Trophoblast cell (in vitro differentiated cells and primary cell): ENCODE measurements around the gene RTRAF.

ENCODE experiments used
- DNase-seq, 2 donors: peaks; one replicate each; pipeline ENCODE4 v3.0.0-alpha.2; 2016
- H2AFZ ChIP-seq: 2 replicates; pipeline ENCODE4 v1.6.1; 2013; ENCODE audit warnings: low read length, moderate library complexity, mild to moderate bottlenecking; ENCODE audit not compliant: insufficient read depth, poor library complexity
- H2AK5ac ChIP-seq: 2 replicates; pipeline ENCODE4 v1.6.1; 2013; ENCODE audit warnings: mild to moderate bottlenecking, low read length
- H2BK120ac ChIP-seq: 2 replicates; pipeline ENCODE4 v1.6.1; 2013; ENCODE audit warnings: low read length, mild to moderate bottlenecking, moderate library complexity; ENCODE audit not compliant: insufficient read depth, poor library complexity
- H2BK12ac ChIP-seq: 2 replicates; pipeline ENCODE4 v1.6.1; 2013; ENCODE audit warnings: mild to moderate bottlenecking, low read length, moderate library complexity
- H2BK5ac ChIP-seq: 2 replicates; pipeline ENCODE4 v1.6.1; 2013; ENCODE audit warnings: low read length, low read depth, moderate library complexity, mild to moderate bottlenecking; ENCODE audit not compliant: poor library complexity
- H3K14ac ChIP-seq: 2 replicates; pipeline ENCODE4 v1.6.1; 2013; ENCODE audit warnings: mild to moderate bottlenecking, low read length
- H3K18ac ChIP-seq: 2 replicates; pipeline ENCODE4 v1.6.1; 2013; ENCODE audit warnings: mild to moderate bottlenecking, low read length
- H3K23ac ChIP-seq: 2 replicates; pipeline ENCODE4 v1.6.1; 2013; ENCODE audit warnings: low read length
- H3K27ac ChIP-seq: 2 replicates; pipeline ENCODE4 v1.5.1; 2013; ENCODE audit warnings: low read depth, mild to moderate bottlenecking, inconsistent platforms, low read length, moderate library complexity
- H3K27me3 ChIP-seq: 2 replicates; pipeline ENCODE4 v1.6.1; 2013; ENCODE audit warnings: inconsistent platforms, mild to moderate bottlenecking, low read length, moderate library complexity; ENCODE audit not compliant: insufficient read depth
- H3K36me3 ChIP-seq, 2 experiments: 1 replicate in 1 of 2; 2 replicates in 1 of 2; pipeline ENCODE4 v1.6.1; 2013; ENCODE audit warnings: low read length in 2 of 2, mild to moderate bottlenecking in 2 of 2, moderate library complexity in 1 of 2; ENCODE audit not compliant: insufficient read depth in 2 of 2, control insufficient read depth in 1 of 2
- H3K4ac ChIP-seq: 2 replicates; pipeline ENCODE4 v1.6.1; 2013; ENCODE audit warnings: low read depth, mild to moderate bottlenecking, low read length, moderate library complexity
- H3K4me1 ChIP-seq, 2 experiments: 1 replicate in 1 of 2; 2 replicates in 1 of 2; pipeline ENCODE4 v1.6.1; 2013; ENCODE audit warnings: low read length in 2 of 2, mild to moderate bottlenecking in 2 of 2, moderate library complexity in 1 of 2; ENCODE audit not compliant: insufficient read depth in 2 of 2, control insufficient read depth in 1 of 2
- H3K4me2 ChIP-seq: 2 replicates; pipeline ENCODE4 v1.6.1; 2013; ENCODE audit warnings: inconsistent platforms, mild to moderate bottlenecking, low read length, moderate library complexity
- H3K4me3 ChIP-seq: 2 replicates; pipeline ENCODE4 v1.5.1; 2013; ENCODE audit warnings: mild to moderate bottlenecking, low read depth, low read length, inconsistent platforms
- H3K79me1 ChIP-seq: one replicate; pipeline ENCODE4 v1.6.1; 2013; ENCODE audit warnings: low read length
- H3K79me2 ChIP-seq: 2 replicates; pipeline ENCODE4 v1.6.1; 2013; ENCODE audit warnings: low read length, mild to moderate bottlenecking; ENCODE audit not compliant: control insufficient read depth, insufficient read depth, poor library complexity
- H3K9ac ChIP-seq: 2 replicates; pipeline ENCODE4 v1.6.1; 2013; ENCODE audit warnings: mild to moderate bottlenecking, low read length
- H3K9me3 ChIP-seq: 2 replicates; pipeline ENCODE4 v1.6.1; 2013; ENCODE audit warnings: low read depth, mild to moderate bottlenecking, control low read depth, inconsistent platforms, low read length; ENCODE audit not compliant: insufficient read depth
- H4K12ac ChIP-seq: 2 replicates; pipeline ENCODE4 v1.6.1; 2013; ENCODE audit warnings: low read depth, mild to moderate bottlenecking, low read length, moderate library complexity
- H4K8ac ChIP-seq: 2 replicates; pipeline ENCODE4 v1.6.1; 2013; ENCODE audit warnings: low read depth, mild to moderate bottlenecking, low read length, moderate library complexity
- H4K91ac ChIP-seq: one replicate; pipeline ENCODE4 v1.6.1; 2013; ENCODE audit warnings: low read depth, mild to moderate bottlenecking, low read length, moderate library complexity
- WGBS: extraction: QIAGEN DNeasy Blood & Tissue Kit; methylation state at CpG from one replicate; pipeline ENCODE4 v1.1.7; 2013; ENCODE audit warnings: missing lambda C conversion rate; ENCODE audit not compliant: insufficient read length, insufficient coverage; ENCODE audit errors: extremely low coverage; 5-methylcytosine and 5-hydroxymethylcytosine counted together

Gene RTRAF

GRCh38 chr14:52007637-52008036, 18.3 kb downstream of the RTRAF start:
- no peaks in the 10 kb centered on the region for H3K79me2 ChIP-seq
- DNase-seq, result peak in 1 of 2 donors; percentile 66
- H3K4me1 ChIP-seq, result peaks cover 2% of the 10 kb centered on the region in 2 experiments
- H3K27ac ChIP-seq, result peak overlapping the region; percentile 45
- H3K14ac ChIP-seq, result no peak overlapping the region
- no peaks in the 10 kb centered on the region for H3K79me1 ChIP-seq
- no peak overlapping the region for H3K4ac ChIP-seq
- peaks cover 16 to 42% of the 10 kb centered on the region in 2 experiments for H3K36me3 ChIP-seq
- no peak overlapping the region for H2AFZ ChIP-seq
- no peak overlapping the region for H3K4me3 ChIP-seq
- no peak overlapping the region for H2BK120ac ChIP-seq
- no peaks in the 10 kb centered on the region for H3K9me3 ChIP-seq
- H3K4me2 ChIP-seq, result no peak overlapping the region
- no peak overlapping the region for H3K23ac ChIP-seq
- H3K18ac ChIP-seq, result no peak overlapping the region
- H3K27me3 ChIP-seq, result no peaks in the 10 kb centered on the region
- H4K8ac ChIP-seq, result no peak overlapping the region
- WGBS, result no CpG with 5 or more reads among the region's 1 CpG
- H4K12ac ChIP-seq, result no peak overlapping the region
- H2BK5ac ChIP-seq, result no peak overlapping the region
- no peak overlapping the region for H4K91ac ChIP-seq
- no peak overlapping the region for H2BK12ac ChIP-seq
- H3K9ac ChIP-seq, result no peak overlapping the region
- no peak overlapping the region for H2AK5ac ChIP-seq

DNA sequence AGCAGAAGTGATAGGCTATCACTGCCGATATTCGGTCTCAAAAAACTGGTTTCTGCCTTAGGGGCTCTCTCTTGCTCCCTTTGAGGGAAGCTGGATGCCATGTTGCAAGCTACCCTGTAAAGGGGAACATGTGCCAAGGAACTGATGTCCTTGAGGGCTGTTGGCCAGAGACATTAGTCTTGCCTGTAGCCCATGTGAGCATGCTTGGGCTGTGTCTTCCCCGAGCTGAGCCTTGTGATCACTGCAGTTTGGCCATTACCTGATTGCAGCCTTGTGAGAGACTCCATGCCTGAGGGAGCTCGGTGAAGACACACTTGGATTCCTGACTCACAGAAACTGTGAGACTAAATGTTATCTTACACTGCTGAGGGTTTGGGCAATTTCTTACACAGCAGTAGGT, 18.8 kb downstream of the RTRAF start:
- Histone ChIP-seq H4K12ac (no peak overlapping the region), H3K14ac (no peak overlapping the region), H3K36me3 (peaks cover 16 to 41% of the 10 kb centered on the region in 2 experiments), H2BK5ac (no peak overlapping the region), H3K4ac (no peak overlapping the region), H4K8ac (no peak overlapping the region), H3K9me3 (no peaks in the 10 kb centered on the region), H3K79me2 (no peaks in the 10 kb centered on the region), H3K9ac (no peak overlapping the region), H3K27me3 (no peaks in the 10 kb centered on the region), H2BK12ac (no peak overlapping the region), H3K4me1 (peaks cover 2% of the 10 kb centered on the region in 2 experiments), H3K4me3 (no peak overlapping the region), H4K91ac (no peak overlapping the region), H2BK120ac (no peak overlapping the region), H3K23ac (no peak overlapping the region), H3K79me1 (no peaks in the 10 kb centered on the region), H3K27ac (peak overlapping the region; percentile 45), H3K18ac (no peak overlapping the region), H2AFZ (no peak overlapping the region), H2AK5ac (no peak overlapping the region), H3K4me2 (no peak overlapping the region)
- WGBS, result no CpG with 5 or more reads among the region's 4 CpGs
- peak; percentile 7 to 47 for DNase-seq

- H3K4me1 ChIP-seq, result peaks cover 2% of the 10 kb centered on the region in 2 experiments
- H3K4ac ChIP-seq, result no peak overlapping the region
- DNase-seq, result no peak
- no peak overlapping the region for H3K23ac ChIP-seq
- no peak overlapping the region for H2BK5ac ChIP-seq
- no peak overlapping the region for H4K91ac ChIP-seq
- H4K12ac ChIP-seq, result no peak overlapping the region
- H3K36me3 ChIP-seq, result peaks cover 16 to 36% of the 10 kb centered on the region in 2 experiments
- no CpG with 5 or more reads among the region's 3 CpGs for whole genome bisulfite sequencing
- no peak overlapping the region for H3K14ac ChIP-seq
- no peak overlapping the region for H3K18ac ChIP-seq
- H3K27ac ChIP-seq, result no peak overlapping the region
- H3K27me3 ChIP-seq, result no peaks in the 10 kb centered on the region
- H2AK5ac ChIP-seq, result no peak overlapping the region
- H3K4me2 ChIP-seq, result no peak overlapping the region
- H3K79me1 ChIP-seq, result no peaks in the 10 kb centered on the region
- H2AFZ ChIP-seq, result no peak overlapping the region
- no peak overlapping the region for H3K4me3 ChIP-seq
- no peak overlapping the region for H2BK12ac ChIP-seq
- H2BK120ac ChIP-seq, result no peak overlapping the region
- H4K8ac ChIP-seq, result no peak overlapping the region
- no peaks in the 10 kb centered on the region for H3K9me3 ChIP-seq
- no peaks in the 10 kb centered on the region for H3K79me2 ChIP-seq
- H3K9ac ChIP-seq, result no peak overlapping the region
Observed at GRCh38 chr14:52010173-52010693, 20.9 kb downstream of the RTRAF start.

DNA sequence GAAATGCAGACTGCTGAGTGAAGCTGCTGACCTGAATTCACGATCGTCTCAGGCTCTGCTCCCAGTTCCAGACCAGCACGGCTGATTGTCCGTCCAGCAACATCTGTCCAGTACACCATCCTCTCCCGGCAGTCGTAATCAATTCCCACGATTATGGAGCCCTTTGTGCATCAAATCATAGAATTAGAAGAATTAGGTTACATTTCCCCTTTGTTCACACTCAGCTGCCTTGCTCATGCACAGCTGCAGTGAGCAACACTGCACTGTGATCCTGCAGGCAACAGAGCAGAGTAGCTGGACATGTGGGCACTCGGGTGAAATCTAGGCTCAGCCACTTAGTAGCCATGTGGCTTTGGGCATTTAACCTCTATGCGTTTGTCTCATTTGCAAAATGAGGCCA, 22.2 kb downstream of the RTRAF start:
- Histone ChIP-seq H3K14ac (no peak overlapping the region), H2AFZ (no peak overlapping the region), H3K27ac (no peak overlapping the region), H3K4me1 (peaks cover 4 to 6% of the 10 kb centered on the region in 2 experiments), H4K91ac (no peak overlapping the region), H3K36me3 (peaks cover 16 to 27% of the 10 kb centered on the region in 2 experiments), H3K4ac (no peak overlapping the region), H4K12ac (no peak overlapping the region), H2BK12ac (no peak overlapping the region), H2AK5ac (no peak overlapping the region), H3K23ac (no peak overlapping the region), H3K9me3 (no peaks in the 10 kb centered on the region), H3K79me1 (no peaks in the 10 kb centered on the region), H2BK120ac (no peak overlapping the region), H3K79me2 (no peaks in the 10 kb centered on the region), H2BK5ac (no peak overlapping the region), H3K9ac (no peak overlapping the region), H3K4me3 (no peak overlapping the region), H3K4me2 (no peak overlapping the region), H3K18ac (no peak overlapping the region), H4K8ac (no peak overlapping the region), H3K27me3 (no peaks in the 10 kb centered on the region)
- WGBS, result no CpG with 5 or more reads among the region's 9 CpGs
- no peak for DNase-seq
